Upper lobe of left lung (tissue), 4 donors: ENCODE data around the gene KLC1.

Experiments
- CTCF ChIP-seq, 6 experiments: fragments of 450-650 bp in 4 of 6; fragments of 200-600 bp in 2 of 6; sonication (generic) in 2 of 6; IDR thresholded peaks; one replicate each; pipeline ENCODE4 v1.5.1; 2016 to 2019; ENCODE audit warnings: antibody characterized with exemption in 6 of 6
- EP300 ChIP-seq, 4 donors: sonication (generic); formaldehyde crosslinking; IDR thresholded peaks; one replicate each; pipeline ENCODE4 v1.5.1; 2017; ENCODE audit warnings: antibody characterized with exemption in 4 of 4, control low read depth in 2 of 4
- POLR2A ChIP-seq, 4 donors: fragments of 450-650 bp; IDR thresholded peaks; one replicate each; pipeline ENCODE4 v1.5.1; 2016 to 2017; ENCODE audit warnings: antibody characterized with exemption in 4 of 4, mild to moderate bottlenecking in 2 of 4
- POLR2AphosphoS5 ChIP-seq, 2 donors: sonication (generic); formaldehyde crosslinking; IDR thresholded peaks; one replicate each; pipeline ENCODE4 v1.5.1; 2017; ENCODE audit warnings: antibody characterized with exemption in 2 of 2

GRCh38 chr14:103723748-103724081 lies 94.7 kb downstream of the KLC1 start:
- TF ChIP-seq POLR2AphosphoS5 (IDR thresholded peaks at IDR 0.05) (no peak), CTCF (IDR thresholded peaks at IDR 0.05) (no peak), POLR2A (IDR thresholded peaks at IDR 0.05) (no peak), EP300 (IDR thresholded peaks at IDR 0.05) (no peak)
